Activated T-cell treated with anti-CD3 and anti-CD28 coated beads, Interleukin-2, amount 50 U/mL, for 1 hour (primary cell): ENCODE data around the gene UXS1.

Experiments
- DNase-seq: peaks from one replicate; pipeline ENCODE4 v3.0.0-alpha.2; 2020

Gene UXS1

DNA sequence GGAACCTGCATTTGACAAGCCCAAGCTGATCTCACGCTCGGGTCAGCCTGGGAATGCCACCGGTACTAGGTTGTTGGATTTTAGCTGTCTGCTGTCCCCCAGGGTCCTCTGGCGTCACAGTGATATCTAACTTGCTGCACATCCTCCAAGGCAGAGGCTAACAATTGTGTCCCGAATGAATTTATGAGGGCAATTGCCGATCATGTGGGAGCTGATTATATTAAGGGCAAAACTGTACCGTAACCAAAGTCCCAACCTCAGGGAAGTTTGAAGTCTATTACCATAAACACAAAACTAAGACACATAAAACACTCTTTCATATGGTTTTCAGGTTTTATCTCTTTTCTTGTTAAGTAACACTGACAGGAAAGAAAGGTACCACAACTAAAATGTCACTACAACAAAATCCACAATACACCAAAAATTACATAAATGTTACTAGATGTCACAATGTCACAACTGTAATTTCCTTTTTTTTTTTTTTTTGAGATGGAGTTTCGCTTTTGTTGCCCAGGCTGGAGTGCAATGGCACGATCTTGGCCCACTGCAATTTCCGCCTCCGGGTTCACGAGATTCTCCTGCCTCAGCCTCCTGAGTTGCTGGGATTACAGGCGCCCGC lies 6.7 kb downstream of the UXS1 start:
- DNase-seq, result no peak

DNA sequence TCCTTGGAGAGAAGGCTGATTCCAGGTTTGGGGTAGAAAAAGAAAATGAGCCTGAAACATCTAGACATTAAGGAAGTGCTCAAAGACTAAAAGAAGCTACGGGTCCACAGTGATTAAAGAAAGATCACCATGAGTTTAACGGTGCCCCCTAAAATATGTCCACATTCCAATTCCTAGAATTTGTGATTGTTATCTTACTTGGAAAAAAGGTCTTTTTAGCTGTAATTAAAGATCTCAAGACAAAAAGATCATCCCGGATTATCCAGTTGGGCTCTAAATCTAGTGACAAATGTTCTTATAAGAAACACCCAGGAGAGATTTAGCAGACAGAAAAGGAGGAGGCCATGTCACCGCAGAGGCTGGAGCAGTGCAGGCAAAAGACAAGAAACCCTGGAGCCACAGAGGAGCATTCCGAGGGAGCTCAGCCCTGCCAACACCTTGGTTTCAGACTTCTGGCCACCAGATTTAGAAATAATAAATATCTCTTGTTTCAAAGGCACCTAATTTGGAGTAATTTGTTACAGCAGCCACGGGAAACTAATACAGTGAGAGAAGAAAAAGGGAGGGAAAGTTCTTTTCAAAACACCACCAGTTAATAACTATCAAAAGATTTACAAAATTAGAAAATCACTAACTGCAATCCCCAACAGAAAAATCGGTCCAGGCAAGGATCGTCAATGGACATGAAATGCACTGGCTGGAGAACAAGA lies 8.5 kb downstream of the UXS1 start:
- DNase-seq, result no peak

DNA sequence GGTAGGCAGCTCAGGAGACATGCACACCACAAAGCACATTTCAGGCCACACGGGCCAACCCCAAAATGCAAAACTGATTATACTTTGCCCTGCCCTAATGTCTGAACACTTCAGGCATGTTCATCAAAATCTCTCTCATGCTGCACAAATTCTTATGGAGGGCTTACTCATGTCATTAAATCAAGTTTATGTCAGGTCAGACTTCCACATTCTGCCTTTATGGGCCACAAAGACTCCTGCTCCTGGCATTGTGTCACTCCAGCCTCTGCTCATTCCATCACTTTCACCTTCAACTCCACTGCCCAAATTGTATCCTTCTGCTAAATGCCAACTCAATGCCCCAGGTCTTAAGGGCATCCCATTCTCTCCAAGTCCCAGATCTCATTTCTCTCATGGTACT lies 9.2 kb downstream of the UXS1 start:
- no peak for DNase-seq

DNA sequence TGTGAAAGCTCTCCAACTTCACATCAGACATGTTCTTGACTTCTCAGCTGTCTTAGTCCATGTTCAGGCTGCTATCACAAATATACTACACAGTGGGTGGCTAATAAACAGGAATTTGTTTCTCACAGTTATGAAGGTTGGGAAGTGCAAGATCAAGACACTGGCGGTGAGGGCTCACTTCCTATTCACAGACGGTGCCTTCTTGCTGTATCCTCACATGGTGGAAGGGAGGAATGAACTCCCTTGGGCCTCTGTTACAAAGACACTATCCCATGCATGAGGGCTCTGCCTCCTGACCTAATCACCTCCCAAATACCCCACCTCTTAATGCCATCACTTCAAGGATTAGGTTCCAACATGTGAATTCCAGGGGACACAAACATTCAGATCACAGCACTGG lies 9.7 kb downstream of the UXS1 start:
- DNase-seq, result no peak

DNA sequence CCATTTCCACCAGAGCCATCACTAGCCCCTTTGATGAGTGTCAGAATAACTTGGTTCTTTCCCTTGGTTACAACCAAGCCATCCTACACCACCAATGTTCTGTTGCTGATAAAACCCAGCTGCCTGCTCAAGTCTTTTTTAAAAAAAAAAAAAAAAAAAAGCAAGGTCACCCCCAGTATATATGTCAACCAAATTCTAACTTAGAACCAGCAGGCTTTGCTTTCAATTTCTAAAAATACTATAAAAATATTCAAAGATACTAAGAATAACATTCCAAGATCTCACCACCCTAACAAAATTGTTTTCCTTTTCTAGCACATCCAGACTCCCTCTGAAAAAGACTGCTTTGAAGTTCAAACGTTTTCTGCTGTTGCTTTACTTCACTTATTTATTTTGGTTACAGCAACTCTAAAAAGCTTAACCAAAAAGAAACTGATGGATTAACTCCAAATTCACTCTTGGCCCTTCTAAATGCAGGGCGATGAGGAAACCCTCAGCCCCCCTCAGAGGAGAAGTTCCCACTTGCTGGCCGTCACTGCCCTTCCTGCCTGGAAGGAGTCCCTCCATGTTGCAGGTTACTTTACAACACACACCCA lies 10.9 kb downstream of the UXS1 start:
- no peak for DNase-seq

DNA sequence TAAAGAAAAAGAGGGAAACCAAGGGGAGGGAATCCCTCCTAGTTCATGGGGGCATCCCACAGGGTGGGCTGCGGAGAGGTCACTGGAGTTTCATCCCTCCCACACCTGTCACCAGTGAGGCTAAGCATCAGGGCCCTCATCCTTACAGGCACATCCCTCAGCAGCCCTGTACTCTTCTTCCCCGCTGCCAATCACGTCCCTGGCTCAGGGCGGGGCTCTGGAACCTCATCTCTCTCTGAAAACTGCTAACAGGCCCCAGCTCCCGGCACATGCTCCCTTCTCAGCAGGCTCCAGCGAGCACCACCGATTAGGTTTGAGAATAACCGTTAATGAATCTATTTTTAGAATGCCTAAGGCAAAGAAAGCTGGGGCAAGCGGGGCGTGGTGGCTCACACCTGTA lies 13.0 kb downstream of the UXS1 start:
- DNase-seq, result no peak

DNA sequence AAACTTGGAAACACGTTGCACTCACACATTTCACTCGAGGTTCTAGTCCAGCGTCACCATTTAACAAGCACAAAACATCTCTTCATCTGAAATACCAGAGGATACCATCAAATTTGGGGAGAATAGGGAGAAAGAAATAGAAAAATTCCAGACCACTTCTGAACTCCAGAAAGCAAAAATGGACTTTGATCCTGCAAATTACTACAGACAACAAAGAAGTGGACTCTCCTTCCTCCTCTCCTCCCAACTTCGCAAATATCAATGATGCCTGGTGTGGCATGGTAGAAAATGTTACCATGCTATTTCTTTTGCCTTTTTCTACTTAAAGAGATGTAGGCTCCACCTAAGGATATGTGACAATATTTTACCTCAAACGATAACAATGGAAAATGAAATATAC lies 13.5 kb downstream of the UXS1 start:
- DNase-seq, result no peak

DNA sequence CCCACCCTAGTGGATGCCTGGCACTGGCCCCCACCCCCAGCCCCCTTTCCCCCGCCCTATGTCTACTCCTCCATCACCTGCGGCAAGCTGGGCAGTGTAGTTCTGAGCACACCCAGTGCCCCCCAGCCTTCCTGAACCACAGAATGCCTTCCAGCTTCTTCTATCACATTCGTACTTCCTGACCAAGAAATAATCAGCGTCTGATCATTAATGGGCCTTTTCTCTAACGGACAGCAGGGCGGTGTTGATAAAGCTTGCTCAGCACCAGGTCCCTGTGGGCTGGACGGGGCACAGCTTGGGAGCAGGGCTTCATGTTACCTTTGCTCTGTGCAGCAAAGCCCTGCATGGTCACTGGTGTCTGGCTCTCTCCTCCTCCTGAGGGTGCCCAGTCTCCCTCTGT lies 15.4 kb downstream of the UXS1 start:
- no peak for DNase-seq

DNA sequence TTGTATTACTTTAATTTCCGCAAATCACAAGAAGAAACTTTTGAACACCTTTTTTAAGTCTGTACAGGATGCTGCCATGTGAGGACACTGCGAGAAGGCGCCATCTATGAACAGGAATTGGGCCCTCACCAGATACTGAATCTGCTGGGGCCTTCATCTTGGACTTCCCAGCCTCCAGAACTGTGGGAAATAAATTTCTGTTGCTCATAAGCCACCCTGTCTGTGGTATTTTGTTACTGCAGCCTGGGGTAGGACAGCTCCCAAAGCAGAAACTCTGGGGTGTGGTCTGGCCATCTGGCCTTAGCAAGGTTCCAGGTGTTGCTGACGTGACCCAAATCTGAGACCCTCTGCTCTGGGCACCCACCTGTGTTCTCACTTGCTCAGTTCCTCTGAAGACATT lies 16.5 kb downstream of the UXS1 start:
- DNase-seq, result no peak

DNA sequence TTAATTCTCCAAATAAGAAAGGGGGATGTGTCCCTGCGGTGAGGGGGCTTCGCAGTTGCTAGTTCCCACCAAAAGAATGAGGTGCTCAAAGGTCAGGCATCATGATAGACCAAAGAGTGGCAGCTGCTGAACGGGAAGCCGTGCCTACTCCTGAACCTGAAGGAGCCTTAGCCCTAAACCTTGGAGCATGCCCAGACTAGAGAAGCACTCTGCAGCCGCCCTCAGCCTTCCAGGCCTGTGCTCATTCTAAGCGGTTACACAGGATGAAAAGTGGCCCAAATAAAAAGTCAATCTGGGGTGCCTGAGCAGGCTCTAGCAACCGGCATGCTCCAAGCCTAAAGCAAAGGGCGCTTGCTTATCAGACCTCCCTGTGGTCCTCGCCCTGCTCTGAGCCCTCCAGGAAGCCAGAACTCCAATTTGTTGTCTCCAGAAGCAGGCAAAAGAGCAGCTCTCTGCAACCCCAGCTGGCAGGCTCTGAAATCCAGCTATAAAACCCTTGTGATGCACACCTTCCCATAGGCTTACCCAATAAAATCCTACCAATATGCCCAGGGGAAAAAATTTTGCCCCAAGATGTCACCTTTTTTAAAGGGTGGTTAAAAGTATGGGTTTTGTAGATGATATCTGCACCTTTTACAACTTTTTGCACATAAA lies 17.5 kb downstream of the UXS1 start:
- DNase-seq, result no peak

DNA sequence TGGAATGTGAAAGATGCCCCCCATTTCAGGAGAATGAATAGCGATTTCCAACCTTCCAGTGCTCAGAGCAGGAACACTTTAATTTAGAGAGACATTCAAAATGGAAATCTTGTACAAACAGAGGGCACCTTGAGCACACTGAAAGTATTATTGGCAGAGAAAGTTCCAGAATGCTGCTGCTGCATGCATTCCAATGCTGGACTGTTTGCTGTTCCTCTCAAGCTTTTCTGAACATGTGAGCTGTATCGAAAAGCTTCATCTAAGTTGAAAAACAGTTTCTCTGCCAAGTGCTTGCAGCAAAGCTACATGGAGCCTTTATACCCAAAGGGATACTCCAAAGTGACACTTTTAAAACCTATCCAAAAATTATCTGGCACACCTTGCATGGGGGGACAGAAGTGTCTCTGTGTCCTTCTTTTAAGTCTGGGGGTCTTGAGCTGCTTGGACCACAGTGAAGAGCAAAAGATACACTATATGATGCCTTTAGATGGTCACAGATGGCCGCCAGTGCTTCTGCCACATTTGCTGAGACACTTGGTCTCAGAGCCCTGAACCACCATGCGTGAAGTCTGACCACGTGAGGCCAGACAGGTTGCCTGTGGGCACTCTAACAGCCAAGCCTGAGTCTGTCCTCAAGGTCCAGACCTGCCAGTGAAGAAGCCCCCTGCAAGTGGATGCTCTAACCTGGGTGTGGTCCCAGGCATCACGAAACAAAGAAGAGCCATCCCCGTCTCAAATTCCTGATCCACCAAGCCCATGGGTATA lies 18.8 kb downstream of the UXS1 start:
- DNase-seq, result no peak

DNA sequence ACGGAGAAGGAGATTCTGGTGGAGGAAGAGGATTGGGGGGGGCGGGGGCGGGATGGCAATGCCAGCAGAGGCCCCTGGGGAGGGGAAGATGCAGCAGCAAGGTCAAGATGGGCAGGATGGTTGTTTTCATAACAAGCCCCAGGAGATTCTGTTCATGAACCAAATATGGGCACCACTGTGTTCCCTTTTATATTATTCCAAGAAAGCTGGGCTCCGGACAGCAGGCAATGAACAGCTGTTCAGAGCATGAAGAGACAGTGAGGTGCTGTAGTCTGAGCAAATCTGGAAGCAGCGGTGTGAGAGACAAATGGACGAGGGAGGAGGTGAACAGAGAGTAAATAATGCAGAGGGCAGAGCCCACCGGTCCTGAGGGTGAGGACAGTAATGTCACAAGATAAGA lies 20.0 kb downstream of the UXS1 start:
- no peak for DNase-seq

DNA sequence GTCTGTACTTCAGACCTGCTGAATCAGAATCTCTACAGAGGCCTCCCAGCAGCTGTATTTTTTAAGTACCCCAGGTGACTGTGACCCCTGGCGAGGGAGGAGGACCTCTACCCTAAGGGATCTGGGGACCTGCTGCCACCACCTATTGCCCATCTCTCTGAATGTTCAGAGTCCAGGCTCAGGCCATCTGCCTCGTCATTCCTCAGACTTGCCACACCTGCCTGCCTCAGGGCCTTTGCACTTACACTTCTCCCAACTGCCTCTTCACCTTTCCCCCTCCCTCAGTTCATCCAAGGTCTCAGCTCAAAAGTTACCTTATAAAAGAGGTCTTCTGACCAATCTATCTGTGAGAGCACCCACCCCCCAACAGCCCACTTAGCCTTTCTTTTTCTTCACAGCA lies 21.5 kb downstream of the UXS1 start:
- no peak for DNase-seq

DNA sequence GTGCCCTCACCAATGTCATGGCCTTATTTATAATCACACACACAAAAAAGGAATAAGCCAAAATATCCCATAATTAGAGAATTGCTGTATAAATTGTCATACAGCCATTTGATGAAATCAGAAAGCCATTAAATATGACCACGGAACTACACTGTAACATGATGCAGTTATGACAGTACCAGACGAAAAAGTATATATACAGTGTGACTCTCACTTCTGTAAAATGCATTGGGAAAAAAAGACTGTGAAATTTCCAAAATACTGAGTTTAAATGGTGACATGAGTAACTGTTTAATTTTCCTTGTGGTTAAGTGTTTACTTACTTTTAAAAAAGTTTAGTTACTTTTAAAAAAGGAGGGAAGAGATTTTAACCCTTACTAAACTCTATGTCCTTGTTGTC lies 25.4 kb downstream of the UXS1 start:
- no peak for DNase-seq

DNA sequence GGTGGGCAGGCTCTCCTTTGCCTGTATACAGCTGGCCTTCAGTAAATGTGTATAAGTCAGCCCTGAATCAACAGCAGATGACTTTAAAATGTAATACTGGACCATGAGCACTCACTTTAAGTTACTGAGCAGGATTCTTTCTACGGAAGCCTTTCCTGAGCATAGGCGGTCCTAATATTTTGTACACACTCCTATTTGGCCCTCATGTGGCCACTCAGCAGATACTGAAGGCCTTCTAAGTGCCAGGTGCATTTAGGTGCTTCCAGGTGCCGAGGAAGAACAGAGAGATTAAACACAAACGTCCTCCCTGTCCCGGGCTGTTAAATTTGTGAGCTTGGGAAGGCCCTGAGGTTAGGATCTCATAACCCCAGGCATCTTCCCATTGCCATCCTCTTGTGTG lies 27.0 kb downstream of the UXS1 start:
- no peak for DNase-seq

DNA sequence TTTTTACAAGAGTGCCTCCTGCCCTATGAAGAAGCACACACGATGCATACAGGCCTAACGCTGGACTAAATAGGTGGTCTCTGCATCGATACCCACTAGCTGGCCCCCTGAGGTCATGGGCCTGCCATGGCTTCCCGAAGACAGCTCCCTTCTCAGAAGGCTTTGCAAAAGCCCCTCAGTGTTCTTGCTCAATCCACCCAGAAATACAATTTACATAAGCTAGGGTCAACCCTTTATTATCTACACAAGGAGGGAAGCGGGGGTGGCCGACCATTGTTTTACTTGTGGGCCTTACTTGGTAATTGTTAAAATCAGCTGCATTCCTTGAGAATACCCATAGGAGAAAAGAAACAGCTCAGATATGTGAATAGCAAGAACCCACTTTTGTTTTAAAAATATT lies 28.5 kb downstream of the UXS1 start:
- DNase-seq, result no peak

DNA sequence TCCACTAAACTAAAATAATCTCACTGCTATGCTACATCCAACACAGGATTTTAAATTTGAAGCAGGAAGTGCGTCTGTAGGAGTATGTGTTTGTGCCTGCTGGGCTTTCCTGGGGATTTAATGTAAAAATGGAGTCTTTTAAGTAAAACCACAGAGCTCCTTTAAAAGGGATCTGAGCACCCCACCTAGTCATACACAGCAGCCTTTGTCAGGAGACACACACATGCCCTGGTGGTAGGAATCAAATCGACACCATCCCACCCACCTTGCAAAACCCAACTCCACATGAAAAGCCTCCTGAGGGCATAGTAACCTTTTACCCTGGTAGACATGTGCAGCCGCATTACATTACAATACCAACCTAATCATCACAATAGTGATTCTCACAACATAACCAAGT lies 29.1 kb downstream of the UXS1 start:
- DNase-seq, result no peak

DNA sequence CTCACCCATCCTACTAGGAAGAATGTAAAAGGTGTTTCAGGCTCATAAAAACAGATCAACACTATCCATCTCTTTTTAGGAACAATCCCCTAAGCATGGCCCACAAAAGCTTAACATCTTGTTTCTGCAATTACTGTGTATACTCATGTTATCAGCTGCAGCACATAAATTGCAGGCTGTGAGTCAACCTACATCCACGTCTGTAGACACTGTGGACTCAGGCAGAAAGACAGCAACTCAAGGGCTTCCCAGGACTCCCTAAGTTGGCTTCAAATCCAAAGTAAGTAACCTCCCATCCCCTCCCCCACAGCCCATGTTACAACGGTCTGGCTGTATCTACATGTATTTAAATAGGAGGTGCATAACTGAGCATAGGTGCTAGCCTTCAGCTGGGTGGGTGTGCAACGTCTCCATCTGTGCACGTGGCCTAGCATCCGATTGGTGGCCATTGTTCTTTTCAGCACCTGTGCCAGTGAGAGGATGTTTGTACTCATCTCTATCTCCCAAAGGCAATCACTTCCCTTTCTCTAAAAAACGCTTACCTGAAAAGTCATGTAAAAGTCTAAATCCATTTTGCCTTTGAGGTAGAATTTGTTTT lies 30.1 kb downstream of the UXS1 start:
- DNase-seq, result no peak

DNA sequence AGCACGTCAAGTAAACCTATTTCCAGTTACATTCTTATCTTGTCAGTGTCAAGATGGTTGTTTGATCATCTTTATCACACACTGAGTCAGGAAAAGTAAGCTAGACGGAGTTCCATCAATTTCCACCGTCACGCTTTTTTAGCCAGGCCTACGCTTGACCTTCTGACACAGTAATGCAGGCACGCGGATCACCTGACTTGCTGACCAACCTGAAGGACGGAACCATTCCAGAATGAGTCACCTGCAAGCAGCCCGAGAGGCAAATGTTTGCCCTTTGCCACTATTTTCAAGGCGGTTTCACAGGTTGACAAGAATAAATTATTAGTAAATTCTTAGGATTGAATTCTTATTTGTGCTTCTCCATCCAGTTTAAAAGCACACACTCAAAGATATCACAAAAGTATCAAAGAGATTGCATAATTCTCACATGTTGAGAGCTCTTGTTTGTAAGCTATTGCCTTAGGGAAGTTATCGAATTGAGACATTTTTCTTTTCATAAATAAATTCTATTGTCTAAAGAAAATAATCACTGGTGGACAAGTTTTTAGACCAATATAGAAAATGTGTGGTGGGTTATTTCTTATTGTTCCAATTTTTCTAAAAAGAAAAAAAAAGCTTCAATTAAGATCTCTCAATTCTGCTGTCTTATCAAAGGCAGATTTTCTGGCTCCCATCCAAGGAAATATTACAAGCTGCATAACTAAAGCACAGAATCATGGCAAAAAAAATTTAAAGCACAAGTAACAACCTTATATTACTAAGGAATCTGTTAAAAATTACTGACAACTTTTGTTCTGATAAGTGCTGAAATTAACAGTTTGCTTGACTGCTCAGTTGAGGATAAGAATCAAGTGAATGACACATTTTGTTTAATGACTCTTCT lies 31.9 kb downstream of the UXS1 start:
- no peak for DNase-seq

DNA sequence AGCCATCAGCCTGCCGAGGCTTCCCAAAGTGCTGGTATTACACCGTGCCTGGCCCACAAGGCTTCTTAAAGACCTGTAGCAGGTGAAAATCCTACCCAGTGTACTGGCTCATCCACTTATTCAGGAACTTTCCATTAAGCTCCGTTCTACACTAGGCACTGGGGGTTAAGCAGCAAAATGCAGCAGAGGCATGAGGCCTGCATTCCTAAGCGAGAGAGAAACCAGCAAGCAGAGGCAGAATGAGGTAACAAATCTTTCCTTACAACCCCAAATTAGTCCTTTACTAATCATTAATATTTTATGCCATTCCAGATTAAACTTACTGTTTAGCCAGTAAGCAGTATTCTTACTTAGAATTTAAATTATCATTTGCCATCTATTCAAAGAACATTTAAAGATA lies 32.8 kb downstream of the UXS1 start:
- DNase-seq, result no peak

DNA sequence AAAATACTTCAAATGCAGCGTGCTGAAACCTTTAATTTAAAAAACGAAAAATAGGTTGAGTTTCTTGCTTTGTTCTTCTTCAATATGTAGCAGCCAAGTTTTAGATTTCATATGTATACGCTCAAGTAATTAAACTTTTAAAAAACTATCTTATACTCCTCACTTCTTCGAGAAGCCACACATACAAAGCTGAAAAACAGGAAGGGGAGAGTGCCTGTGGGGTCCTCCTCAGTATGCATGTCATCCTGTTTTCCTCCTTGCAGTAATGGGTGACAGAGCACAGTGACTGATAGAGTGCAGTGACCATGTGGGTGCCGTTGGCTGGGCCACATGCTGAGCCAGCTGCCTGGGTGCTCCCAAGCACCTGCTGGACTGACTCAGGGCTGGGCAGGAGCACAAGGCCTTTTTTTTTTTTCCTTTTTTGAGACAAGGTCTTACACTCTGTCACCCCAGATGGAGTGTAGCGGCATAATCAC lies 33.3 kb downstream of the UXS1 start:
- peak; percentile 56 for DNase-seq
